ENCODE measurements around the gene HMCN2.

The HMCN2 gene

GRCh38 chr9:130290291-130291181 lies 25.0 kb downstream of the HMCN2 start:
- DNase-seq, result no peak

GRCh38 chr9:130291474-130291873 lies 25.9 kb downstream of the HMCN2 start:
- DNase-seq, result no peak

- DNase-seq, result no peak
Measured at GRCh38 chr9:130292106-130292505, 26.5 kb downstream of the HMCN2 start.

GRCh38 chr9:130294664-130295063 lies 29.1 kb downstream of the HMCN2 start:
- no peak for DNase-seq

- DNase-seq, result no peak
Measured at GRCh38 chr9:130295431-130295830, 29.9 kb downstream of the HMCN2 start.

GRCh38 chr9:130295945-130296782 lies 30.6 kb downstream of the HMCN2 start:
- DNase-seq, result no peak

GRCh38 chr9:130296783-130297055 lies 31.2 kb downstream of the HMCN2 start:
- DNase-seq, result no peak

GRCh38 chr9:130297371-130297770 lies 31.8 kb downstream of the HMCN2 start:
- no peak for DNase-seq

- no peak for DNase-seq
Measured at GRCh38 chr9:130298662-130299279, 33.2 kb downstream of the HMCN2 start.

- no peak for DNase-seq
Measured at GRCh38 chr9:130299785-130300615, 34.4 kb downstream of the HMCN2 start.

- no peak for DNase-seq
Measured at GRCh38 chr9:130300739-130301138, 35.2 kb downstream of the HMCN2 start.

GRCh38 chr9:130301483-130302286 lies 36.1 kb downstream of the HMCN2 start:
- no peak for DNase-seq

GRCh38 chr9:130302785-130303612 lies 37.4 kb downstream of the HMCN2 start:
- DNase-seq, result no peak

- DNase-seq, result no peak
Measured at GRCh38 chr9:130303613-130304055, 38.1 kb downstream of the HMCN2 start.

- no peak for DNase-seq
Measured at GRCh38 chr9:130304116-130304515, 38.6 kb downstream of the HMCN2 start.

GRCh38 chr9:130304643-130305042 lies 39.1 kb downstream of the HMCN2 start:
- DNase-seq, result no peak

- DNase-seq, result no peak
Measured at GRCh38 chr9:130305381-130305780, 39.8 kb downstream of the HMCN2 start.

GRCh38 chr9:130306823-130307666 lies 41.5 kb downstream of the HMCN2 start:
- DNase-seq, result no peak

- no peak for DNase-seq
Measured at GRCh38 chr9:130307667-130307943, 42.0 kb downstream of the HMCN2 start.

GRCh38 chr9:130308081-130308571 lies 42.6 kb downstream of the HMCN2 start:
- no peak for DNase-seq

All from 8988T (cell line).